Stimulated activated CD8-positive, alpha-beta memory T cell treated with anti-CD3 and anti-CD28 coated beads, Interleukin-4, amount 100 ng/mL, for 1 hour (primary cell): ENCODE results near the gene CCT6A.
"Not testable (repeated sequence)": the region's sequence is repeated elsewhere in the genome, so short reads cannot be mapped to it uniquely, and the experiment has no call there.

Source experiments
- DNase-seq, 2 donors: peaks; one replicate each; pipeline ENCODE4 v3.0.0-alpha.2; 2020; ENCODE audit warnings: low read depth in 2 of 2, low spot score in 1 of 2

CCT6A gene

DNA sequence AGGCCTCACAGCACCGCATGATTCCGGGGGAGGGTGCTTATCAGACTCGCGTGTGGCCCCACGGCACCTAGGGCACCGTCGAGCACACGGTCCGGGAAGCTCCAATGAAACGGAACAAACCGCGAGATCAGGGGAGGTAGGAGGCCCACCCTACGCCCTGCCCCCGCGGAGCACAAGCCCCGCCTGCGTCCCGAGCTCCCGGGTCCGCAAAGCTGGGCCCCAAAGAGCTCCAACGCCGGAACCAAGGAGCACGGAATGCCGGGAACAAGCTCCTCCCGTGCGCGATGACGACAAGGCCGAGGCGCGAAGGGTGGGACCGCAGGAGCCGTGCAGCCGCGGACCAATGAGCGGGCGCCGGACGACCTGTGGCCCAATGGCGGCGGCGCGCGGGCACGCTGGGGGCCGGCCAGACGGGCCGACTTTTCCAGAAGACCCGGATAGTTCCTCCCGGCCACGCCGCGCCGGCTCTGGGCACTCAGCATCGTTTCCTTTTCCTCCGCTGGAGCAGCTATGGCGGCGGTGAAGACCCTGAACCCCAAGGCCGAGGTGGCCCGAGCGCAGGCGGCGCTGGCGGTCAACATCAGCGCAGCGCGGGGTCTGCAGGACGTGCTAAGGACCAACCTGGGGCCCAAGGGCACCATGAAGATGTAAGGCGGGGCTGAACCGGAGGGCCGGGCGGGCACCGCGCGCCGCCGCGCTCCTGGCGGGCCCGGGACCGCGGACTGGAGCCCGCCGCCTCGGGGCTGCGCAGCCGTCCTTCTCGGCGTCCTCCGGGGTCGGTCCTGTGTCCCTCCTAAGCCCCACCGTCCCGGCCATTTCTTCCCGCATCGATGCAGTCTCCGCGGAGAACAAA, at the start of gene CCT6A, which contains the start of gene PSPH:
TSS of gene CCT6A (plus strand) at position 427 of the 853 bp plus-strand sequence. CDS start at position 511, 84 bp downstream.
TSS of gene PSPH (minus strand) at position 106 of the 853 bp plus-strand sequence. CDS start 30,232 bp downstream, outside the sequence.
- peak; percentile 78 for DNase-seq

- DNase-seq = no peak
These were observed 47.8 kb upstream of the CCT6A start for GRCh38 chr7:56003749-56004148.

DNA sequence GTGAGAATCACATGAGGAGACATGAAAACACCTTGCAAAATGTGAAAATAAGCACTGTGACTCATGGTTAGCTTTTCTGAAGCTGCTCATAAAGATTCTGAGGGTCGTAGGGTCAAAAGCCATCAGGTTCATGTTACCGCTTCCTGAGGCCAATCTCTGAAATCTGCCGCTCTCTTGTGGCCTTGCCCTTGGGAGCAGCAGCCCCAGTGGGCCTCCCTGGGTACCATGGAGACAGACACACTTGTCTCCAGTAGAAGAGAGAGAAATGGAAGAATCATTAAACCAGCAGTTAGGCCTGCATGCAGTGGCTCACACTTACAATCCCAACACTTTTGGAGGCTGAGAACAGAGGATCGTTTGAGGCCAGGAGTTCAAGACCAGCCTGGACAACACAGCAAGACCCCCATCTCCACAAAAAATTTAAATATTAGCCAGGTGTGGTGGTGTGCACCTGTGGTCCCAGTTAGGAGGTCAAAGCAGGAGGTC, 44.4 kb upstream of the CCT6A start:
- DNase-seq = no peak

DNA sequence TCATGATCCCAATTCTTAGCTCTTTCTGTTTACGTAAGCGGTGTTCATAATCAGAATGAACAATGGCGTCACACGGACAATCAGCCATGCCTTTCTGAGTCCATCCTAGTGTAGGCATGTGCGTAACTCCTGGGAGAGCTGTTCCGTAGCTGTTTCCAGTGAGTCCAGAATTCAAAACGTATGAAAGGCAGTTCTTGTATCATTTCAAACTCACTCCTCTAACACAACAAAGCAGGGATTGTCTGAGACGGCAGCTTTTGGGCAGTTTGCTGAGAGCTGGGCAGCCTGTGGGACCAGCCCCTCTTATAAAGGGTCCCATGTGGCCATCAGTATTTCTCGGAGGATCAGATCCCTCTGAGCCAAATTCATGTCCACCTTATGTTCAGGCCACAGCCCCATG, 43.7 kb upstream of the CCT6A start:
- no peak for DNase-seq

GRCh38 chr7:56009695-56010094, 41.9 kb upstream of the CCT6A start:
- no peak for DNase-seq

DNA sequence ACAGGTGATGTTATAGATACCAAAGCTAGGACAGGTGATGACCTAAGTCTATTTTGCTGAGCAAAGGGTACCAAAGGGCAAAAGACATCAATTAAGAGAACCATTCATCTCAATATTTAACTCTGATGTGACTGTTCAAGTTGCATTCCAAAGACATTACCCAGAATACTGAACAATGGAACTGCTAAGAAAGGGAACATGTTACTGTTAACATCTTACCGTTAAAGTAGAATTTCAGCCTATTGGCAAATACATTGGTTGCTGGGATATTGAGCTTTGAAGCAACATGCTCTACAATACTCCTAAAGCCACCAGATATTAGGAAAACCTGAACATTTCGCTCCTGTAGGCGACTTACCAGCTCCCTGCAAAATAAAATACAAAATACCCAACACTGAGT, 34.5 kb upstream of the CCT6A start:
- DNase-seq = not testable (repeated sequence)

DNA sequence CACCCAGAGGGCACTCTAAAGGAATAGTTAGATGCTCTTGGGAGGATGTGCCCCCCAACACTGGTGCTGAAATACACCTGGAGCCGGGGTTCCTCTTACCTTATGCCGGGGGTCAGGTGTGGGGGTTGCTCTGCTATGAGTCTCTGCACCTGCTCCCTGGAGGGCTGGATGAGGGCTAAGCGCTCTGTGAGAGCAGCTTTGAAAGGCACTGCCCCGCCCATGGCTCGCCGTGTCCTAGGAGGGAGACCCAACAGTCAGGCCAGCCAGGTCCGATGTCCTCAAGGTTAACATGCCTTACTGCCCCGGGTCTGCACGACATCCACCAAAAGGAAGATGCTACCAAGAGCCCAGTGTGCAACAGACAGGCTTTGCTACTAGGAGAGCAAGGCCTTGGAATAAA, 32.1 kb upstream of the CCT6A start:
- DNase-seq = no peak

DNA sequence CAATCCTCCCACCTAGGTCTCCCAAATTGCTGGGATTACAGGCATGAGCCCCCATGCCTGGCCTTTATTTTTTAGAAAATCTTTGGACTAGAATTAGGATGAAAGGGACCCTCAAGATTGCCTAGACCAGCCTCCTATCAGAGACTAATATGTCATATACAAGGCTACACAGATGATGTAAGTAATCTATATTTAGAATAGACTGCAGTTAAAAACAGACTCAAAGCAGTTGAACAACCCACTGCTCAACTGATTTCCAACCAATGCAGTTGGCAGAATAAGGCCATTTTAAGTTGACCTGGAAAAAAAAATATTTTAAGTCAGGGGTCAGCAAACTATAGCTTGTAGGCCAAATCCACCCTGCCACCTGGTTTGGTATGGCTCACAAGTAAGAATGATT, 28.1 kb upstream of the CCT6A start:
- no peak for DNase-seq

GRCh38 chr7:56026538-56026937, 25.0 kb upstream of the CCT6A start:
- no peak for DNase-seq

GRCh38 chr7:56028942-56029630, 22.5 kb upstream of the CCT6A start:
- no peak for DNase-seq

GRCh38 chr7:56030340-56030739, 21.2 kb upstream of the CCT6A start:
- DNase-seq = no peak

DNA sequence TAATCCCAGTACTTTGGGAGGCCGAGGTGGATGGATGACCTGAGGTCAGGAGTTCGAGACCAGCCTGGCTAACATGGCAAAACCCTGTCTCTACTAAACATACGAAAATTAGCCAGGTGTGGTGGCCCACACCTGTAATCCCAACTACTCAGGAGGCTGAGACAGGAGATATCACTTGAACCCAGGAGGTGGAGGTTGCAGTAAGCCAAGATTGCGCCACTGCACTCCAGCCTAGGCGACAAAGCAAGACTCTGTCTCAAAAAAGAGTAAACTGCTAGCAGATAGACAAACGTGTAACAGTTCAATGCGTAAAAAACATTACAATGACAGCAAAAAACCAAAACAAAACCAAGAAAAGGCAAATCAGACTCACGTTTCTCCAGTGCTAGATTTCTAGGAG, 20.0 kb upstream of the CCT6A start:
- not testable (repeated sequence) for DNase-seq

GRCh38 chr7:56032578-56032977, 19.0 kb upstream of the CCT6A start:
- not testable (repeated sequence) for DNase-seq

GRCh38 chr7:56033671-56034432, 17.7 kb upstream of the CCT6A start:
- peak; percentile 38 to 43 for DNase-seq

DNA sequence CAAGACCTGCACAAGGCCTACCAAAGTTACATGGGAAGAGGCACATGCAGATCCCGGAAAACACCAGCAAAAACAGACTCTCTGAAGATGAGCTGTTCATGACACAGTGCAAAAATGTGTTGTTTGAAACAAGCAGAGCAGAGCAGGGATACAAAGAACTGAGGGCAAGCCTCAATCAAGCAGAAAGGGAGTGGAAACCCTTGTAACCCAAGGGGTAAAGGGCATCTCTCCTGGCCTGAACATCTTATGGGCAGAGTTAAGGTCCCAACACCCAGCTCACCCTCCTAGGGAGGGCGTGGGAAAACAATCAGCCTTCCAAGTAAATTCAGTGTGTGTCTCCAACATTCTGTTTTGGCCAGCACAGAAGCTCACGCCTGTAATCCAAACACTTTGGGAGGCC, 10.8 kb upstream of the CCT6A start:
- DNase-seq = no peak

- DNase-seq = not testable (repeated sequence)
These were observed 5.8 kb upstream of the CCT6A start for GRCh38 chr7:56045758-56046157.

GRCh38 chr7:56046721-56047445, 4.7 kb upstream of the CCT6A start:
- DNase-seq = no peak

GRCh38 chr7:56047446-56048116, 4.0 kb upstream of the CCT6A start:
- not testable (repeated sequence) for DNase-seq

- no peak for DNase-seq
These were observed 3.3 kb upstream of the CCT6A start for GRCh38 chr7:56048245-56048644.

GRCh38 chr7:56048763-56049162, 2.8 kb upstream of the CCT6A start:
- DNase-seq = not testable (repeated sequence)
